ENCODE measurements around the gene SPACA9.

Gene SPACA9

DNA sequence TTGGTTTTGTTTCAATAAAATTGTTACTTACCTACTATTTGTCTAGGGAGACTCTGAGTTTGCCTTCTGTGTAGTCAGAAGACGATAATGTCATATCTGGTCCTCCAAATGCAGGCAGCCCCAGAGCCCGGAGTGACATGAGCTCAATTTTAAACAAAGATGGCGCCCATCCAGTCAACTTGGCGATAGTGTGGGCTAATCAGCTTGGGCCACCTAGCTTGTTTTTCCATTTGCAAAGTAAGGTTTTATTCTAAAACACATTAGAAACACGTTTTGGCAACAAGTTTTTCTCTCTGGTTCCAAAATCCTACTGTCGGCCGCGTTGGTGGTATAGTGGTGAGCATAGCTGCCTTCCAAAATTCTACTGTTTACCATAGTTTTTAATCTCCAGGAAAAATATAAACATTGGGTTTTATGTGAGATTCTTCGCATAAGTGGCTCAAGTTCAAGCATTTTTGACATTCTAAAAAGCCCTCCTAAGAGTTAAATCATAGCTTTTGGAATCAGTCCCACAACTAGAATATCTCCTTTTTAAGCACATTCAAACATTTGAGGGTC, 52.6 kb downstream of the SPACA9 start:
- Histone ChIP-seq H3K4me1 (ENCODE audit: insufficient read depth, low read length) (no peaks in the 10 kb centered on the region), H4K20me1 (ENCODE audit: insufficient read depth, low read length) (no peaks in the 10 kb centered on the region), H3K4me3 (ENCODE audit: low read depth in 1 of 2, low read length in 2 of 2) (no peak overlapping the region), H3K79me2 (ENCODE audit: insufficient read depth, low read length) (peaks cover 7% of the 10 kb centered on the region; the same call in 1 of the 2 replicates), H3K9ac (ENCODE audit: low read depth, low read length) (no peak overlapping the region), H3K36me3 (ENCODE audit: insufficient read depth, low read length) (peaks cover 38% of the 10 kb centered on the region), H3K27me3 (ENCODE audit: insufficient read depth, low read length, poor library complexity) (no peaks in the 10 kb centered on the region), H3K27ac (ENCODE audit: low read length) (no peak overlapping the region), H3K4me2 (ENCODE audit: insufficient read depth, low read length) (no peak overlapping the region), H2AFZ (ENCODE audit: low read depth, low read length) (no peak overlapping the region), H3K9me3 (ENCODE audit: insufficient read depth, low read length, severe bottlenecking) (no peaks in the 10 kb centered on the region)
- ATAC-seq (ENCODE audit: insufficient read depth, low read depth) (no peak), DNase-seq (no peak)
- TF ChIP-seq EZH2 (IDR thresholded peaks at IDR 0.05; ENCODE audit: borderline replicate concordance, low read depth, low read length, severe bottlenecking): no peak
- TF ChIP-seq, protein P1, sequence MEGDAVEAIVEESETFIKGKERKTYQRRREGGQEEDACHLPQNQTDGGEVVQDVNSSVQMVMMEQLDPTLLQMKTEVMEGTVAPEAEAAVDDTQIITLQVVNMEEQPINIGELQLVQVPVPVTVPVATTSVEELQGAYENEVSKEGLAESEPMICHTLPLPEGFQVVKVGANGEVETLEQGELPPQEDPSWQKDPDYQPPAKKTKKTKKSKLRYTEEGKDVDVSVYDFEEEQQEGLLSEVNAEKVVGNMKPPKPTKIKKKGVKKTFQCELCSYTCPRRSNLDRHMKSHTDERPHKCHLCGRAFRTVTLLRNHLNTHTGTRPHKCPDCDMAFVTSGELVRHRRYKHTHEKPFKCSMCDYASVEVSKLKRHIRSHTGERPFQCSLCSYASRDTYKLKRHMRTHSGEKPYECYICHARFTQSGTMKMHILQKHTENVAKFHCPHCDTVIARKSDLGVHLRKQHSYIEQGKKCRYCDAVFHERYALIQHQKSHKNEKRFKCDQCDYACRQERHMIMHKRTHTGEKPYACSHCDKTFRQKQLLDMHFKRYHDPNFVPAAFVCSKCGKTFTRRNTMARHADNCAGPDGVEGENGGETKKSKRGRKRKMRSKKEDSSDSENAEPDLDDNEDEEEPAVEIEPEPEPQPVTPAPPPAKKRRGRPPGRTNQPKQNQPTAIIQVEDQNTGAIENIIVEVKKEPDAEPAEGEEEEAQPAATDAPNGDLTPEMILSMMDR (IDR thresholded peaks at IDR 0.05; ENCODE audit: borderline replicate concordance, extremely low read depth, low read length, poor library complexity, severe bottlenecking): no peak

- Histone ChIP-seq H3K27me3 (ENCODE audit: insufficient read depth, low read length, poor library complexity) (no peaks in the 10 kb centered on the region), H3K36me3 (ENCODE audit: insufficient read depth, low read length) (peaks cover 15% of the 10 kb centered on the region), H3K9me3 (ENCODE audit: insufficient read depth, low read length, severe bottlenecking) (no peaks in the 10 kb centered on the region), H3K27ac (ENCODE audit: low read length) (no peak overlapping the region), H2AFZ (ENCODE audit: low read depth, low read length) (no peak overlapping the region), H3K4me3 (ENCODE audit: low read depth in 1 of 2, low read length in 2 of 2) (no peak overlapping the region), H3K79me2 (ENCODE audit: insufficient read depth, low read length) (peaks cover 42% of the 10 kb centered on the region), H4K20me1 (ENCODE audit: insufficient read depth, low read length) (no peaks in the 10 kb centered on the region; the same call in 1 of the 2 replicates), H3K9ac (ENCODE audit: low read depth, low read length) (no peak overlapping the region), H3K4me1 (ENCODE audit: insufficient read depth, low read length) (no peaks in the 10 kb centered on the region), H3K4me2 (ENCODE audit: insufficient read depth, low read length) (no peak overlapping the region)
- DNase-seq (no peak), ATAC-seq (ENCODE audit: insufficient read depth, low read depth) (no peak)
- TF ChIP-seq EZH2 (IDR thresholded peaks at IDR 0.05; ENCODE audit: borderline replicate concordance, low read depth, low read length, severe bottlenecking): no peak
- TF ChIP-seq, protein P1 (IDR thresholded peaks at IDR 0.05; ENCODE audit: borderline replicate concordance, extremely low read depth, low read length, poor library complexity, severe bottlenecking): no peak
These were observed 56.3 kb downstream of the SPACA9 start for GRCh38 chr9:132935026-132935425.

- Histone ChIP-seq H3K27me3 (ENCODE audit: insufficient read depth, low read length, poor library complexity) (no peaks in the 10 kb centered on the region), H3K4me2 (ENCODE audit: insufficient read depth, low read length) (no peak overlapping the region), H3K4me3 (ENCODE audit: low read depth in 1 of 2, low read length in 2 of 2) (no peak overlapping the region), H3K4me1 (ENCODE audit: insufficient read depth, low read length) (peaks cover 4% of the 10 kb centered on the region), H3K36me3 (ENCODE audit: insufficient read depth, low read length) (peaks cover 13% of the 10 kb centered on the region; the same call in 1 of the 2 replicates), H3K9ac (ENCODE audit: low read depth, low read length) (no peak overlapping the region), H3K9me3 (ENCODE audit: insufficient read depth, low read length, severe bottlenecking) (no peaks in the 10 kb centered on the region), H3K79me2 (ENCODE audit: insufficient read depth, low read length) (peaks cover 67% of the 10 kb centered on the region), H2AFZ (ENCODE audit: low read depth, low read length) (no peak overlapping the region), H4K20me1 (ENCODE audit: insufficient read depth, low read length) (peaks cover 3% of the 10 kb centered on the region; the same call in 1 of the 2 replicates), H3K27ac (ENCODE audit: low read length) (no peak overlapping the region)
- DNase-seq: no peak
- no peak for ATAC-seq (ENCODE audit: insufficient read depth, low read depth)
- TF ChIP-seq, protein P1 (IDR thresholded peaks at IDR 0.05; ENCODE audit: borderline replicate concordance, extremely low read depth, low read length, poor library complexity, severe bottlenecking): no peak
- TF ChIP-seq EZH2 (IDR thresholded peaks at IDR 0.05; ENCODE audit: borderline replicate concordance, low read depth, low read length, severe bottlenecking): no peak
These were observed 58.8 kb downstream of the SPACA9 start for GRCh38 chr9:132937463-132937901.

Measured in DND-41 (cell line).